Subcutaneous adipose tissue (tissue), 4 donors: ENCODE measurements around the gene SC5D. TPM values are rescaled to one million over a fixed set of nuclear protein-coding genes. Genes with fewer than 3 reads are reported as not detected.

Experiments
- CTCF ChIP-seq: fragments of 450-650 bp; IDR thresholded peaks from one replicate; pipeline ENCODE4 v1.5.1; 2016; ENCODE audit warnings: low read depth, mild to moderate bottlenecking, control low read depth, antibody characterized with exemption, moderate library complexity
- total RNA-seq, 4 donors: library from RNA; depleted of rRNA; stranded (reverse); fragments of >200 nt; gene quantifications; one replicate each; pipeline ENCODE4 v1.1.0, GENCODE V29; 2016

The SC5D gene
- total RNA-seq, 4 donors from 2014 or later: 12.2 to 42.1 (median 26.3) TPM

GRCh38 chr11:121328967-121329679, 36.6 kb downstream of the SC5D start:
- no peak for TF ChIP-seq CTCF

- no peak for TF ChIP-seq CTCF
Measured at GRCh38 chr11:121329781-121330395, 37.3 kb downstream of the SC5D start.

- no peak for TF ChIP-seq CTCF
Measured at GRCh38 chr11:121330614-121331435, 38.3 kb downstream of the SC5D start.

- TF ChIP-seq CTCF: no peak
Measured at GRCh38 chr11:121334973-121335710, 42.6 kb downstream of the SC5D start.

- no peak for TF ChIP-seq CTCF
Measured at GRCh38 chr11:121336279-121336937, 43.8 kb downstream of the SC5D start.

GRCh38 chr11:121337078-121337477, 44.5 kb downstream of the SC5D start:
- no peak for TF ChIP-seq CTCF
